AG08395 (cell line): ENCODE data around the gene SLC22A2.

ENCODE experiments used
- DNase-seq: peaks from one replicate; pipeline ENCODE4 v3.0.0; 2012; ENCODE audit warnings: mixed read lengths, low spot score

Gene SLC22A2

DNA sequence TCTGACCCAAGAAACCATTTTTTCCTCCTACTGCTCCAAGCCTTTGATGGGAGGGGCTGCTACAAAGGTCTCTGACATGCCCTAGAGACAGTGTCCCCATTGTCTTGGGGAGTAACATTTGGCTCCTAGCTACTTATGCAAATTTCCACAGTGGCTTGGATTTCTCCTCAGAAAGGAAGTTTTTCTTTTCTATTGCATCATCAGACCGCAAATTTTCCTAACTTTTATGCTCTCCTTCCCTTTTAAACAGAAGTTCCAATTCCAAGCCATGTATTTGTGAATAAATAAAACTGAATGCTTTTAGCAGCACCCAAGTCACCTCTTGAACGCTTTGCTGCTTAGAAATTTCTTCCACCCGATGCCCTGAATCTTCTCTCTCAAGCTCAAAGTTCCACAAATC is 51.0 kb downstream of the SLC22A2 start:
- DNase-seq = no peak

DNA sequence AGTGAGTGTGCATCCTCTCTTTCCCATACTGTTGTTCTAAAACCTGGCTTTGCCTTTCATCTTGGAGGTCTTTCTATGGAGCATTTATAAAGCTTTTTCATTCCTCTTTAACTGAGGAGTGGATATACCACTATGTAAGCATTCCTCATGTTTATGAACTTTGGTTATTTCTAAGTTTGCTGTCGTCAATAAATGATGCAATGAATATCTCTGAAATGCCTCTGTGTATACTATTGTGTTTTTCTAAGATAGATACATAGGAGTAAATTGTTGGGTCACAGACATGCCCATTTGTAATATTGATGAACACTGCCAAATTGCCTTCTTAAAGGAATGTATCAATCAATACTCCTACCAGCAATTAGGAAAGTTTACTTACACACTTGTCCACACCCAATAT is 53.9 kb downstream of the SLC22A2 start:
- DNase-seq = no peak

DNA sequence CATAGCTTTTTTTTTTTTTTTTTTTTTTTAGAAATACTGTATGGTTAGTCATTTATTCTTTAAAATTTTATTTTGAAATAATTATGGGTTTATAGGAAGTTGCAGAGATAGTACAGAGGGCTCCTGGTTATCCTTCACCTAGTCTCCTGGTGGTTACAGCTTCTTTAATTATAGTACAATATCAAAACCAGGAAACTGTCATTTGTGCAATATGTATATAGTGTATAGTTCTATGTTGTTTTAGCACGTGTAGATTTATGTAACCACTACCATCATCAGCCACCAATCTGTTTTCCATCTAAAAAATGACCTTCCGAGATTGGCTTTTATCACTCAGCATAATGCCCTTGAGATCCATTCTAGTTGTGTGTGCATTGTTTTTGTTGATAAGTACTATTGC is 54.7 kb downstream of the SLC22A2 start:
- DNase-seq = no peak

DNA sequence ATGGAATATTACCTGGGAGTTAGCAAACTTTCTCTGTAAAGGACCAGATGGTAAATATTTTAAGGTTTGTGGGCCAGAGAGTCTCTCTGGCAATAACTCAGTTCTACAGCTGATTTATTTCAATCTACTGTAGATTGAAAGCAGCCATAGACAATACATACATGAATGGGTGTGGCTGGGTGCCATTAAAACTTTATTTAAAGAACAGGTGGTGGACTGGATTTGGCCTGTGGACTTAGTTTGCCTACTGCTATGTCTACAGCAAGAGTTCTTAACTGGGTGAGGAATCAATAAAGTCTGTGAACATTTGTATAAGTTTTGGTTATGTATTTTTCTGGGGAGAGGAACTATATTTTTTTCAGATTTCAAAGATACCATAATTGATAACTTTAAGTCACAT is 55.1 kb downstream of the SLC22A2 start:
- no peak for DNase-seq

DNA sequence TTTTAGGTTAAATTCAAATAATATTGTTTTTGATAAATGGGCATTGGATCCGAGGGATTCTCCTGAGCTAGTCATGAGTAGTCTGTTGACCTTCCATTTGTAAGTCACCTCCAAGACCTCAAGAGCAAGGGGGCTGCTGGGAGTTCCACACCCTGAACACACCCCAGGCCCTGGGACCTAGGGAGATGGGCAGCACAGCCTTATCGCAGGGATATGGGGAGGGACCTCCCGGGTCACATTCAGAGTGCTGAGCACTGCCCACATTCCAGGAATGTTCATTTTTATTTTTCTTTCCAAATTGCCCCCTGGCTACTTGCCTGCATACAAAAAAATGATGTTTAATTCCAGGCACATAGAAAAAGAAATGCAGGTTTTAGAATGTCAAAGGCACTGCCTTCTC is 55.5 kb downstream of the SLC22A2 start:
- DNase-seq = no peak

DNA sequence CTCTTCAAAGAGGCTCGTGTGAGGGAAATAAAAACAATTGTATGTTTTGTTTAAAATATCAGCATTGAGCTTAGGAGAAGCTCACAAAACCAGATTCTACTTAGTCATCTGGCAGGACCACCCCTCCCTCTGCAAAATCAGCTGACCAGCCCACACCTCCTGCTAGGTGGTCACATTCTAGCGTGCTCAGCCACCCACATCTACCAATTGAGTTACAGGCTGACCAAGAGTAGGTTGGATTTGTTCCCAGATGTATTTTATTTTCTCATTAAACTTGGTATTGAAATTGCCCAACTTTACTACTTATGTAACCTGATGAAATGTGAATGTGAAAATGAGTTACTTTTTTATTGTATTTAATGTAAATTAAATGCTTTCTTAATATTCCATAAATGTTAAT is 56.2 kb downstream of the SLC22A2 start:
- no peak for DNase-seq

DNA sequence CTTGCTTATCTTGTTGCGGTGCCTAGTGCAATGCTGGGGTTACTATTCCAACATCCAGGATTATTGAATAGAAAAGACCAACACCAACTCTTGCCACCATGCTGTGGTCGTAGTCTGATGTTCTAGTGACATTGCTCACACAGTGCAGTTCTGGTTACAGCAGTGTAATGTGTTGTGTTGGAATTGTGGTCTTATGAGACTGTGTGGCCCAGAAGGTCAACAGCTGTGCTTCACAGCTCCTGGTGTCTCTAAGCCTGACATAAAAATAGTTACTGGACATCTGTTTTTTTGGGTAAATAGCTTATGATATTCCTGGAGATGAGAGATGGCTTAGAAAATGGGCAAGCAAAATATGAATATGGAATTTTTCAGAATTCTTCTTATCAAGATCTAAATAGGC is 57.6 kb downstream of the SLC22A2 start:
- no peak for DNase-seq

DNA sequence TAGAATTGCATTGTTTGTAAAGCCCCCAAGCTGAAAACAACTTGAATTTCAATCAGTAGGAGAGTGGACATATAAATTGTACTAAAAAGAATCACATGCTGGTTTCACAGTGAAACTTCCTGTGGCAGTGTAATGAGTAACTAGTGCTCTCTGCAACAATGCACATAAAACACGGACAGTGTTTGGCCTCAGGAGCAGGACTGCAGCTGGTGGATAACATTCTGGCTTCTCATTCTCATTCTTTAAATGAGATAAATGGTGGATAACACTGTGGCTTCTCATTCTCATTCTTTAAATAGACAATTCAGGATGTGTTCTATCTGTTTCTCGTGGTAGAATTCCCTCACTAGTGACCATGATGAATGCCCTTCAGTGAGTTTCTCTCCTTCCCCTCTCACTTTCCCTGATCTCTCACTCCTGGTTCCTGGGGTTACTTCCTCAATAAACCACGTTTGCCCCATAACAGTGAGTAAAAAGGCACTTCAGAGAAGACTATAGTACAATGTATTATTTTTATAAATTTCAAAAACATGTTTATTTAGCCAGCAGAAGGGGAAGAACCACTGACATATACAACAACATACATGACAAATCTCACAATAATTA is 59.9 kb downstream of the SLC22A2 start:
- DNase-seq = no peak

DNA sequence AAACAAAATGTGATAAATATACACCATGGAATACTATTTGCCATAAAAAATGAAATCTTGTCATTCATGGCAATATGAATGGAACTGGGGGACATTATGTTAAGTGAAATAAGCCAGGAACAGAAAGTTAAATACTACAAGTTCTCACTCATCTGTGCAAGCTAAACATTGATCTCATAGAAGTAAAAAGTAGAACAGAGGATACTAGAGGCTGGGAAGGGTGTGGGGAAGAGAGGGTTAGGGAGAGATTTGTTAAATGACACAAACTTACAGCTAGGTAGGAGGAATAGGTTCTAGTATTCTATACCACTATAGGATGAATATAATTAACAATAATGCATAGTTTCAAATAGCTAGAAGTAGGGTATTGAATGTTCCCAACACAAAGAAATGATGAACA is 61.0 kb downstream of the SLC22A2 start:
- no peak for DNase-seq

DNA sequence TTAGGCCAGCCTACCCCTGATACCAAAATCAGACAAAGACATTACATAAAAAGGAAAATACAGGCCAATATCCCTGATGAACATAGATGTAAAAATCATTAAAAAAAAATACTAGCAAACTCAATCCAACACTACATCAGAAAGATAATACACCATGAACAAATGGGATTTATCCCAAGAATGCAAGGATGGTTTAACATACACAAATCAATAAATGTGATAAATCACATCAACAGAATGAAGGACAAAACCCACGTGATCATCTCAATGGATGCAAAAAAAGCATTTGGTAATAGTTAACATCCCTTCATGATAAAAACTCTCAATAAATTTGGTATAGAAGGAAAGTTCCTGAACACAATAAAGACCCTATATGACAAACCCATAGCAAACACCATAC is 63.8 kb downstream of the SLC22A2 start:
- DNase-seq = no peak

DNA sequence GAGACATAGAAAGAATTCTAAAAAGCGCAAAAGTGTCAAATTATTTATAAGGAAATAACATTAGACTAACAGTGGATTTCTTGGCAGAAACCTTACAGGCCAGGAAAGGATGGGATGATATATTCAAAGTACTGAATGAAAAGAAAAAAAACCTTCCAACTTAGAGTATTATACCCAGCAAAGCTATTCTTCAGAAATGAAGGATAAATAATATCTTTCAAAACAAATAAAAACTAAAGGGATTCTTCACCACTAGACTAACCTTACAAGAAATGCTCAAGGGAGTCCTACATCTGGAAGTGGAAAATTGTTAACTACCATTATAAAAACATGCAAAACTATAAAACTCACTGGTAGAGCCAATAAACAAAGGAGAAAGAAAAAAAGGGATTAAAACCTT is 65.8 kb downstream of the SLC22A2 start:
- no peak for DNase-seq

DNA sequence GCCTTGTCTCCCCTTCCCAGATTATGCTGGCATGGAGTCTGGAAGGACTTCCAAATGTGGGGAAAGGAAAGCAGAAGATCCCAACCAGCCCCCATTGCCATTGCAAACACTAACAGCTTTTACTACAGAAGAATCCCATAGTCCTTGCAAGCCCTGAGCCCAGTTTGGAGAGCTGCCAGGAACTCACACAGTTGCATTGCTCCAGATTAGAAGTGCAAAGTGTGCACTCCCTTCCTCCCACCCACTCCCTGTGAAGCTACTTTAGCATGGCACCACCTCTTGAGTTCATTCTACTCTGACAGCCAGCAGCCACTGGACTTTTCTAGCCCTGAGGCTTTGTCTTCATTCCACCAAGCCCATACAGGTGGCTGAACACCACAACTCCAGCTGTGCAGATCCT is 67.6 kb downstream of the SLC22A2 start:
- no peak for DNase-seq

DNA sequence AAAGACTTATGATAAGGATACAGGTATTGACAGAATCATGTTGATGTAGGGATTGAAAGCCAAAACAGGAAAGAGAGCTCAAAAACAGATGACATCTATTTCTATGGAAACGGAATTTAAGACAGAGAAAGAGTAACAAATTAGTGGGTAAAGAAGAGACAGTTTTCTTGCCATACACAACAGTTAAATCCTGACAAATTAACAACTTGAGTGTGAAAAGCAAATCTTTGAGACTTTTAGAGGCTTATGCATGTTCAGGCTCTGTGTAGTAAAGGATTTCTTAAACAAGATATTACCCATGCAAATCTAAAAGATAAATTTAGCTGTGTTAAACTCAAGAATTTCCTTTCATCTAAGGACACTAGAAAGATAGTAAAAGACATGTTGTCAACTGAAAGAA is 68.5 kb downstream of the SLC22A2 start:
- no peak for DNase-seq

GRCh38 chr6:160188773-160189172 is 69.8 kb downstream of the SLC22A2 start:
- DNase-seq = peak; percentile 21

DNA sequence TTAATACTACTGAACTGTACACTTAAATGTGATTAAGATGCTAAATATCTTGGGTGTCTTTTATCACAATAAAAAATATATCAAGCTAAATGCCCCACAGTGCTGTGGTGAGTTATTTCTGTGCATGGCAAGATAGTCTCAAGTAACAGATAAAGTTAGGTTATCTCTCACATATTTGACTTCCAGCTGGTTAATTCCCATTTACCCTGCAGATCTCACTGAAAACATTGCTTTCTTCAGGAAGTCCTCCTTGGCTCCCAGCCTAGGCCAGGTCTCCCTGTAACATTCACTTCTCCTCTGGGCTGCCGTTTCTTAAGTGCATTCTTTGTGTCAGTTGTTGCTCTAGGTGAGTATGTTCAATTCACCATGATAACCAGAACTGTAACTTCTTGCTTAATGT is 77.9 kb downstream of the SLC22A2 start:
- no peak for DNase-seq

DNA sequence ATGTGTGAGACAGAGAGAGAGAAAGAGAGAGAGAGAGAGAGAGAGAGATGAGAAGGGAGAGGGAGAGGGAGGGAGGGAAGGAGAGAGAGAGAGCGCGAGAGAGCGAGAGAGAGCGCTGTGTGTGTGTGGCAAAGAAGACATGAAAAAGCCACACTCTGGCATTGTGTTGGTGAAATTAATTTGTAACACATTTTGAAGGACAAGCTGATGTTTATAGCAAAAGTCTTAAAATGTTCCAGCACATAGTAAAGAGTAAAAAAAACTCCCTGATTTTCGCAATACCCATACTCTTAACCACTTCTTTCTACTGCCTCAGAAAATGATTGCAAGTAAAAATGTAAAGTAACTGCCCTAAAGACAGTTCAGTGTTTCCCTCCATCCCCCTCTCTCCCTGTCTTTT is 80.3 kb downstream of the SLC22A2 start:
- DNase-seq = no peak

DNA sequence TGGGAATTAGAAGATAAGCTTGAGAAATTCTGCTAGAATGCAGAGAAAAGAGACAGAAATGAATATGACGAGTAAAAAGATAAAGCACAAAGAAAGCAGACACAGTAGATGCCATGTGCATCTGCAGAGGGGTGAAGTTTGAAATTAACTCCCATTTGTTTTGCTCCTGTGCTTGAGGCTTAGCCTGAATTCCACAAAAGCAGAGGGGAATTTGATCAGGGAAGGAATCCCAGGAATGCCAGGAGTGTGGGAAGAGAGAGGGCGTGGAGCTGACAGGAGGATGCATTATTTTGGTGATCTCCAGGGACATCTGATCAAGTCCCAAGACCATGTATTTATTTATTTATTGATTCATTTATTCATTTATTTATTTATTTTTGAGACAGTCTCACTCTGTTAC is 81.4 kb downstream of the SLC22A2 start:
- DNase-seq = no peak

- DNase-seq = no peak
Measured at GRCh38 chr6:160174681-160175080, 83.9 kb downstream of the SLC22A2 start.

- no peak for DNase-seq
Measured at GRCh38 chr6:160173806-160174527, 84.7 kb downstream of the SLC22A2 start.

- DNase-seq = no peak
Measured at GRCh38 chr6:160172704-160173103, 85.9 kb downstream of the SLC22A2 start.

GRCh38 chr6:160170018-160170680 is 88.5 kb downstream of the SLC22A2 start:
- DNase-seq = no peak

GRCh38 chr6:160167604-160168399 is 90.8 kb downstream of the SLC22A2 start:
- no peak for DNase-seq
